NB4 (cell line): ENCODE measurements around the gene BICRA.

ENCODE experiments used
- CTCF ChIP-seq: IDR thresholded peaks from one replicate; pipeline ENCODE4 v1.5.1; 2012; ENCODE audit warnings: low read depth, low read length
- POLR2A ChIP-seq: IDR thresholded peaks from 2 replicates; pipeline ENCODE4 v1.6.1; 2011; ENCODE audit warnings: mild to moderate bottlenecking; ENCODE audit not compliant: insufficient read length; ENCODE audit errors: extremely low read depth

DNA sequence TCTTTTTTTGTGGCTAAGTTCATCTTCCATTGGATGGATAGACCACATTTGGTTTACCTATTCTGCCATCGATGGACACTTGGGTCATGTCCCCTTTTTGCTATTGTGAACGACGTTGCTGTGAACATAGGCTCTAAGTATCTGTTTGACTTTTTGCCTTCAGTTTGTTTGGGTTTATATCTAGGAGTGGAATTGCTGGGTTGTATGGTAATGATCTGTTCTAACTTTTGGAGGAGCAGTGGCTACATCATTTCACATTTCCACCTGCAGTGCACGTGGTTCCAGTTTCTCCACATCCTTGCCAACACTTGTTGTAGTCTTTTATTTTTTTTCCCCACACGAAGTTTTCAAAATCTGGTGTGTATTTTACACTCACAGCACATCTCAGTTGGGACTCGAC is 21.7 kb downstream of the BICRA start:
- TF ChIP-seq CTCF: no peak
- TF ChIP-seq POLR2A: no peak
